GM12865 (cell line): ENCODE data around the gene MICAL3.

Source experiments
- DNase-seq: peaks from one replicate; pipeline ENCODE4 v3.0.0; 2010; ENCODE audit warnings: low read depth
- H3K4me3 ChIP-seq: 2 replicates; pipeline ENCODE4 v1.5.1; 2011; ENCODE audit warnings: mild to moderate bottlenecking, low read depth, low read length, control low read depth
- TF ChIP-seq, protein P1 (sequence below): IDR thresholded peaks from 2 replicates; pipeline ENCODE4 v1.5.1; 2011; ENCODE audit warnings: low read length, control low read depth, low read depth, inconsistent platforms; ENCODE audit not compliant: insufficient read depth; ENCODE audit errors: missing control alignments

Gene MICAL3

DNA sequence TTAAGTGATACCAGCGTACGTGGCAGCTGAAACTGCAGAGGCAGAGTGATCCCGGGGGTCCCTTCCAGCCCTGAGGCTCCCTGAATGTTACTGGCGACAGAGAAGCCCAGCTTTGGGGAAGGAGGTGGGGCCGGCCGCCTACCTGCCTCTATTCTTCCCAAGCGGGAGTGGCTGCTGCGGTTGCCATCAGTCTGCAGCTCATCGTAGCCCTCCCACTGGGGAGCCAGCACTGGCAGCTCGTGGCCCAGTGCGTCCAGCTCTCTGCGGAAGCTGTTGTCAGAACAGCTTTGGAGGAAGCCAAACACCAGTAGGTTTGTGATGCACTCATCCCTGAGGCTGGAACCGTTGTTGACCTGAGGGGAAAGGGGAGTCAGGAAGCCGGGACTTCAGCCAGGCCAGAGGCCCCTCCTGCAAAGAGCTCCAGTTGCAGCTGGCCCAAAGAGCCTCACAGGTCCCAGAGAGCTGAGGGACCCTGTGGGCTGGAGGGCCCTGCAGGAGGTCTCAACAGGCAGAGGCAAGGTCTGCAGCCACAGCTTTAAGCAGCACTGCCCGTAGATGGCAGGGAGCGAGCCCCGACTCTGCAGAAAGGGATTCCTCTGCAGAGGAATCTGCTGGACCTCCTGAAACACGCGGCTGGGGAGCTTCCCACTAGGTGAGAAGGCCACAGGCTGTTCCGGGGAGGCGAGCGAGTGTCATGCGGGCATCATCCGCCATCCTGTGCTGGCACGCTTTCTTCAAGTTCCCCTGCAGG is 280.5 kb downstream of the MICAL3 start:
- H3K4me3 ChIP-seq: no peak overlapping the region
- TF ChIP-seq, protein P1, sequence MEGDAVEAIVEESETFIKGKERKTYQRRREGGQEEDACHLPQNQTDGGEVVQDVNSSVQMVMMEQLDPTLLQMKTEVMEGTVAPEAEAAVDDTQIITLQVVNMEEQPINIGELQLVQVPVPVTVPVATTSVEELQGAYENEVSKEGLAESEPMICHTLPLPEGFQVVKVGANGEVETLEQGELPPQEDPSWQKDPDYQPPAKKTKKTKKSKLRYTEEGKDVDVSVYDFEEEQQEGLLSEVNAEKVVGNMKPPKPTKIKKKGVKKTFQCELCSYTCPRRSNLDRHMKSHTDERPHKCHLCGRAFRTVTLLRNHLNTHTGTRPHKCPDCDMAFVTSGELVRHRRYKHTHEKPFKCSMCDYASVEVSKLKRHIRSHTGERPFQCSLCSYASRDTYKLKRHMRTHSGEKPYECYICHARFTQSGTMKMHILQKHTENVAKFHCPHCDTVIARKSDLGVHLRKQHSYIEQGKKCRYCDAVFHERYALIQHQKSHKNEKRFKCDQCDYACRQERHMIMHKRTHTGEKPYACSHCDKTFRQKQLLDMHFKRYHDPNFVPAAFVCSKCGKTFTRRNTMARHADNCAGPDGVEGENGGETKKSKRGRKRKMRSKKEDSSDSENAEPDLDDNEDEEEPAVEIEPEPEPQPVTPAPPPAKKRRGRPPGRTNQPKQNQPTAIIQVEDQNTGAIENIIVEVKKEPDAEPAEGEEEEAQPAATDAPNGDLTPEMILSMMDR: no peak
- DNase-seq: no peak

DNA sequence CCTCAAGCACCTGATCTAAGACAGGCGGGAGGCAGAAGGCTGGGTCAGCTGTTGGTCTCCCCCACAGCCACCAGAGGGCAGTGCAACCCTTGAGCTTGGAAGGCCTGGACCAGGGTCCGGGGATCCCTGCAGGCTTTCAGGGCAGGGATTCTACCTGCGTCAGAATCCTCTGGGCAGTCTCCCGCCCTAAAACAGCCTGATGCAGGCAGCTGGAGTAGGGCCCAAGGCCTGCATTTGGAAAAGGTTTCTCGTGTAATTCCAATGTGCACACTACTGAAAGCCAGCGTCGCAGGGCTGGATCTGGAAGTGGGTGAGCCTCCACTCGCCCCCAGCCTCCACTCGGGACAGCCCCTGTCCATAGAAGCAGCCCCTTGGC is 281.8 kb downstream of the MICAL3 start:
- peak; percentile 91 for DNase-seq
- TF ChIP-seq, protein P1: peak; percentile 91
- H3K4me3 ChIP-seq: no peak overlapping the region

DNA sequence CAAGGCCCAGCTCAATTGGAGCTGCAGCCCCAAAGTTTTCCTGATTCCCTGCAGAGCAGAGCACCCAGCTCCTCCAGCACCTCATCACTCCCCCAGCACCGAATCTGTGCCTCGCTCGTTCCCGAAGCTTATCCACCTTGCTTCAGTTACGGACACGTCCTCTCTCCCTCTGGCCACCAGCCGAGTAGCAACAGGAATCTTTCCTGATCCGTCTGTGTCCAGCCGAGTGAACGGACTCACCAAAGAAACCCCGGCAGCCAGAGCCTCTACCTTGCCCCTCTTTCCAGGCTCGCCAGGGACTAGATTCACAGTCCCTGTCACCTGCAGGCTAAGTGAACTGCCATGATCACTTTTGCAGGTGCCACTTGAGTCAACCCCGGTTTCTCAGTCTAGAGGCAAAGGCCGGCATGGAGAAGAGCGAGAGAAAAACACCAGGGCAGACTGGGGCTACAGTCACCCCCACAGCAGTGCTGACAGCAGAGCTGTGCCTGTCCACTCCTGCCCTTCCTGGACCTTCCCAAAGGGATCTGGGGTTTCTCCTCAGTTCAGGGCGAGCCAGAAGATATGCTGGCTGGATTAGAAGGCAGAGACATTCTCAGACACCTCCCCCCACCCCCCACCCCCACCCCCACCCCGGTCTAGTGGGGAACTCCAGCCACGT is 282.4 kb downstream of the MICAL3 start:
- no peak for DNase-seq
- no peak overlapping the region for H3K4me3 ChIP-seq
- TF ChIP-seq, protein P1: no peak

DNA sequence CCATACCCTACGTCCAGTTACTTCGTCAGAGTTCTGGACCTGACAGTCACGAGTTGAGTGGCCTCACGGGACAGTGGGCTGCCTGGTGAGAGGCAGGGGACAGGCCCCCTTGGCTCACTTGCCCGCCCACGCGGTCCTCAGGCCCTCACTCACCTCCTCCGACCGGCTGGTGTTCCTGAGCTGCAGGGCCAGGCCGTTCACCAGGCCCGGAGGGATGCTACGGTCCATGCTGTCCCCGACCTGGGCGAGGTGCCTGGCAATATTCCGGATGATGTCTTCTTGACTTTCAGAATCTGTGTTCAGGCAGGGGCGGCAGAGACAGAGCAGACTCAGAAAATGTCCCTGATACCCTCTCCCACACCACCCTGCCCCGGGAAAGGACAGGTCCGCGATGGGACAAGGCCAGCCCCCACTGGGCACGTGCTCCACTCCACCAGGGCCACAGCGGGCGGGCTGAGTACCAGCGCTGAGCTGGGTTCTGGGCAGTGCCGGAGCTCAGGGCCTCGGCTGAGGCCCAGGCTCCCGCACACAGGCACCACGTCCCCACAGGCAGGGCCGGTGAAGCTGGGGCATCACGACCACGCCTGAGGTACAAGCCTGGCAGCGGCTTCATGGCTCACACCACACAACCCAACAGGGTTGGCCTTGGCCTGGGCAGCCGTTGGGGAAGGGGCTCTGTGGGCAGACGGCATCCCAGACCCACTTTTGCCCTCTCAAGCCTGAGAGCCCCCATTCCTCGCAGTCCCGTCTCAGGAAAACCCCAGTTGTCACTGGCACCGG is 285.0 kb downstream of the MICAL3 start:
- H3K4me3 ChIP-seq: no peak overlapping the region
- TF ChIP-seq, protein P1: no peak
- DNase-seq: no peak

DNA sequence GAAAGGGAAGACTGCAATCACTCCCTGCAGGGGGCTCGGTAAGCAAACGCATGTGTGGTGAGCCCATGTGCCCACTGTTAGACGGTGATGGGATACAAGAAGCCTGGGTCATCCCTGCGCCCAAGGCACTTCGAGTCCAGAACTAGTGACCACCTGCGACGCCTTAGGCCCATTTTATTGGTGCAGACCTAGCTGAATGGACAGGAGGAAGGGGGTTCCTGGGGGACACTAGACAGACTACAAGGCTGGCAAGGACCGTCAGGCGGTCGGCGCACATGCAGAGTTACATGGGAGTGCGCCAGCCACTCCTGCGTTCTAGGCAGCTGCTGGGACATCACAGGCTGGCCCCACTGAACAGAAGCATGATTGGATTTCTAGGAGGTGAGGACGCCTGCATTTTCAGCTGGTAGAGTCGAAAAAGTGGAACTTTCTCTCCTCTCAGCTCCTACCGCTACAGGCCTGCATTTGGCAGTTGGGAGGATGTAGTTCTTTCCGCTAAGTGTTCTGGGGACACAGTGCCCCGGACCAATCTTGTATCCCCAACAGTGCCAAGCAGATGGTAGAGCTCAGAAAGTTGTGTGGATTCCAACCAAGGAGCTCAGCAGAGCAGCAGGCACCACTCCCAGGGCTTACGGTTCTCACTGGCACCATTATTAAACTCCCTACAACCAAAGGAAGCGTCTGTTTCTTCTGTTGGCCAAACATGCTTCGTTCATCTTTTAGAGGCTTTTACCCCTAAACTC is 285.8 kb downstream of the MICAL3 start:
- no peak for DNase-seq
- no peak overlapping the region for H3K4me3 ChIP-seq
- TF ChIP-seq, protein P1: no peak
